K562 (cell line): ENCODE measurements around the gene OR6K2. TPM values are rescaled to one million over a fixed set of nuclear protein-coding genes. Genes with fewer than 3 reads are reported as not detected.

Experiments
- ATAC-seq: fragments of 200-7000 bp; cut with Tn5 transposase; 3 replicates; pipeline ENCODE4 v1.9.1; 2020; ENCODE audit warnings: moderate library complexity
- BruUV-seq: library from RNA; stranded (reverse); fragments of 400-500 nt; replicated peaks from 2 replicates; lab custom pipeline; 2021; lab: Mats Ljungman, UMichigan
- CTCF ChIA-PET: fragments of 300-600 bp; formaldehyde crosslinking; extraction: SDS; loops from one replicate; lab custom pipeline; 2021; ENCODE audit warnings: low intra/inter-chr PET ratio; lab: Yijun Ruan, JAX
- POLR2A ChIA-PET: fragments of 300-600, 350-650 bp; sonication (Branson Sonifier 250); formaldehyde crosslinking; extraction: SDS; loops from one replicate; lab custom pipeline; 2021; ENCODE audit warnings: antibody characterized with exemption, inconsistent platforms; lab: Yijun Ruan, JAX
- DNase-seq, 4 experiments: peaks; one replicate each; pipeline versions ENCODE4 v3.0.0 to v3.0.0-alpha.2; 2011 to 2018; ENCODE audit warnings: low spot score in 3 of 4, mixed read lengths in 3 of 4; ENCODE audit errors: extremely low read depth in 1 of 4
- FAIRE-seq: peaks from 2 replicates; lab custom pipeline; 2011; peaks lifted over from hg19 to GRCh38; lab: Jason Lieb, UNC
- H2AFZ ChIP-seq: 2 replicates; pipeline ENCODE4 v1.6.0; 2011; ENCODE audit warnings: low read depth, low read length, control low read depth, inconsistent platforms
- H3K27ac ChIP-seq: fragments of 200-600 bp; 3 replicates; pipeline ENCODE4 v1.8.0; 2011; ENCODE audit warnings: low read depth, mild to moderate bottlenecking, control low read depth, inconsistent platforms, low read length, moderate library complexity, mixed read lengths; ENCODE audit errors: extremely low read depth
- H3K27me3 ChIP-seq, 2 experiments: fragments of 300-600 bp in 1 of 2; 2 replicates in 1 of 2; 3 replicates in 1 of 2; pipeline versions ENCODE4 v1.6.0 to v1.8.0; 2011; ENCODE audit warnings: inconsistent platforms in 2 of 2, low read length in 2 of 2, mild to moderate bottlenecking in 1 of 2, mixed read lengths in 1 of 2, moderate library complexity in 1 of 2; ENCODE audit not compliant: control insufficient read depth in 2 of 2, insufficient read depth in 2 of 2
- H3K36me3 ChIP-seq: fragments of 300-600 bp; 3 replicates; pipeline ENCODE4 v1.8.0; 2011; ENCODE audit warnings: mild to moderate bottlenecking, low read length, inconsistent platforms; ENCODE audit not compliant: control insufficient read depth, insufficient read depth
- H3K4me1 ChIP-seq, 2 experiments: fragments of 200-600 bp in 1 of 2; replicated peaks in 1 of 2; 2 replicates in 1 of 2; 3 replicates in 1 of 2; pipeline versions ENCODE4 v1.5.1 to v1.8.0; 2011; ENCODE audit warnings: inconsistent platforms in 2 of 2, low read length in 2 of 2, mild to moderate bottlenecking in 1 of 2, mixed read lengths in 1 of 2, moderate library complexity in 1 of 2; ENCODE audit not compliant: control insufficient read depth in 2 of 2, insufficient read depth in 2 of 2
- H3K4me2 ChIP-seq: 2 replicates; pipeline ENCODE4 v1.6.1; 2011; ENCODE audit warnings: low read length, control low read depth, inconsistent platforms, mixed read lengths; ENCODE audit not compliant: insufficient read depth
- H3K4me3 ChIP-seq: fragments of 200-600 bp; sonication (generic), shearing (Covaris generic); 2 replicates; pipeline ENCODE4 v1.5.1; 2016; ENCODE audit warnings: control low read depth, inconsistent platforms
- H3K79me2 ChIP-seq: fragments of 200-600 bp; 3 replicates; pipeline ENCODE4 v1.8.0; 2011; ENCODE audit warnings: low read length, inconsistent platforms; ENCODE audit not compliant: control insufficient read depth, insufficient read depth
- H3K9ac ChIP-seq, 2 experiments: 2 replicates each; pipeline versions ENCODE4 v1.6.0 to v1.6.1; 2011; ENCODE audit warnings: low read depth in 2 of 2, low read length in 2 of 2, control low read depth in 1 of 2, inconsistent platforms in 1 of 2, mild to moderate bottlenecking in 1 of 2, mixed read lengths in 1 of 2; ENCODE audit not compliant: insufficient read depth in 1 of 2
- H3K9me1 ChIP-seq: one replicate; pipeline ENCODE4 v1.6.0; 2011; ENCODE audit warnings: inconsistent platforms, mild to moderate bottlenecking, low read length, moderate library complexity; ENCODE audit not compliant: control insufficient read depth, insufficient read depth
- H3K9me3 ChIP-seq: replicated peaks from 2 replicates; pipeline ENCODE4 v1.5.1; 2011; ENCODE audit warnings: low read depth, low read length, inconsistent platforms; ENCODE audit not compliant: control insufficient read depth, insufficient read depth
- H4K20me1 ChIP-seq: replicated peaks from 2 replicates; pipeline ENCODE4 v1.6.1; 2011; ENCODE audit warnings: low read length, inconsistent platforms, mixed read lengths; ENCODE audit not compliant: control insufficient read depth, insufficient read depth
- CBFA2T2 ChIP-seq: fragments of 450-650 bp; conservative IDR thresholded peaks from 2 replicates; pipeline ENCODE4 v1.6.1; 2017; ENCODE audit warnings: mild to moderate bottlenecking
- CCNT2 ChIP-seq: IDR thresholded peaks from 2 replicates; pipeline ENCODE4 v1.6.1; 2011; ENCODE audit warnings: borderline replicate concordance, low read depth, mild to moderate bottlenecking, moderate library complexity, mixed read lengths, low read length; ENCODE audit not compliant: insufficient read length; ENCODE audit errors: extremely low read depth
- CREBBP ChIP-seq: IDR thresholded peaks from one replicate; pipeline ENCODE4 v1.6.1; 2012; ENCODE audit warnings: low read depth, mild to moderate bottlenecking, control low read depth, inconsistent platforms, low read length
- EP300 ChIP-seq: IDR thresholded peaks from 2 replicates; pipeline ENCODE4 v1.6.1; 2012; ENCODE audit warnings: low read length, improper control_type of control experiment
- FOXM1 ChIP-seq, 2 experiments: fragments of 450-650 bp in 1 of 2; sonication (generic) in 1 of 2; formaldehyde crosslinking in 1 of 2; IDR thresholded peaks; 2 replicates each; pipeline versions ENCODE4 v1.6.1 to v1.9.0; 2017 to 2022; ENCODE audit warnings: low read depth in 2 of 2, mild to moderate bottlenecking in 2 of 2, missing genetic modification reagents in 1 of 2, moderate library complexity in 1 of 2
- HCFC1 ChIP-seq: IDR thresholded peaks from 2 replicates; pipeline ENCODE4 v1.6.1; 2012; ENCODE audit warnings: low read depth, low read length, improper control_type of control experiment
- JUN ChIP-seq, 2 experiments: sonication (generic) in 1 of 2; formaldehyde crosslinking in 1 of 2; IDR thresholded peaks; 2 replicates each; pipeline versions ENCODE4 v1.6.1 to v1.8.0; 2012 to 2022; ENCODE audit warnings: borderline replicate concordance in 2 of 2, mild to moderate bottlenecking in 2 of 2, improper control_type of control experiment in 1 of 2, low read depth in 1 of 2, low read length in 1 of 2, missing genetic modification reagents in 1 of 2
- KLF16 ChIP-seq: IDR thresholded peaks from 2 replicates; pipeline ENCODE4 v1.6.1; 2016; ENCODE audit warnings: antibody characterized with exemption
- LEF1 ChIP-seq: fragments of 450-650 bp; IDR thresholded peaks from 2 replicates; pipeline ENCODE4 v1.6.1; 2016; ENCODE audit warnings: mild to moderate bottlenecking
- MTA2 ChIP-seq: fragments of 450-650 bp; IDR thresholded peaks from 2 replicates; pipeline ENCODE4 v1.6.1; 2016; ENCODE audit warnings: low read depth
- NCOR1 ChIP-seq: fragments of 450-650 bp; IDR thresholded peaks from 2 replicates; pipeline ENCODE4 v1.6.1; 2016; ENCODE audit warnings: mild to moderate bottlenecking, moderate library complexity
- NFE2 ChIP-seq: IDR thresholded peaks from 2 replicates; pipeline ENCODE4 v1.6.1; 2014; ENCODE audit warnings: antibody characterized with exemption, low read depth
- POU5F1 ChIP-seq: fragments of 150-350 bp; IDR thresholded peaks from 2 replicates; pipeline ENCODE4 v1.6.1; 2014; ENCODE audit warnings: borderline replicate concordance, low read length, low read depth, mild to moderate bottlenecking; ENCODE audit not compliant: partially characterized antibody
- SETDB1 ChIP-seq: IDR thresholded peaks from one replicate; pipeline ENCODE4 v1.6.1; 2012; ENCODE audit warnings: low read length, control low read depth, inconsistent platforms
- SMARCC2 ChIP-seq: fragments of 450-650 bp; IDR thresholded peaks from 2 replicates; pipeline ENCODE4 v1.6.1; 2017; ENCODE audit warnings: antibody characterized with exemption, moderate library complexity, mild to moderate bottlenecking, low read depth
- SMARCE1 ChIP-seq: fragments of 450-650 bp; IDR thresholded peaks from 2 replicates; pipeline ENCODE4 v1.7.1; 2016; ENCODE audit warnings: mild to moderate bottlenecking
- STAT5A ChIP-seq: IDR thresholded peaks from 2 replicates; pipeline ENCODE4 v1.6.1; 2012; ENCODE audit warnings: low read length, inconsistent platforms, borderline replicate concordance
- TCF7 ChIP-seq: sonication (generic); IDR thresholded peaks from 2 replicates; pipeline ENCODE4 v1.6.1; 2016; ENCODE audit warnings: antibody characterized with exemption, borderline replicate concordance
- ZKSCAN8 ChIP-seq: fragments of 200-800 bp; sonication (Bioruptor generic); IDR thresholded peaks from 2 replicates; pipeline ENCODE4 v1.6.1; 2016; ENCODE audit warnings: missing genetic modification characterization, missing compliant biosample characterization
- in situ Hi-C: fragments of 300-500 bp; cut with MboI; formaldehyde crosslinking; loops from 4 replicates; pipeline ENCODE4 v1.15.0; 2018; ENCODE audit warnings: inconsistent platforms, mixed read lengths
- intact Hi-C: fragments of 100-400 bp; cut with micrococcal nuclease; formaldehyde crosslinking; loops from 2 replicates; pipeline ENCODE4 v1.14.2; 2022
- polyA plus RNA-seq, 8 experiments: library from polyadenylated mRNA; depleted of rRNA in 4 of 8; stranded (reverse) in 5 of 8; unstranded in 3 of 8; fragments of >200 nt; fragmentation: Nextera tagmentation in 2 of 8; fragmentation: Illumina TruSeq in 1 of 8; extraction: Ambion mirVana in 2 of 8; extraction: Trizol in 1 of 8; gene quantifications; 2 replicates each; pipeline versions ENCODE4 v1.2.1 to v1.2.3, GENCODE V29; 2011 to 2014; ENCODE audit warnings: inconsistent platforms in 1 of 8, missing spikeins in 1 of 8
- total RNA-seq, 7 experiments: library from RNA; depleted of rRNA in 6 of 7; stranded (reverse); fragments of >200 nt in 6 of 7; fragmentation: Illumina TruSeq in 2 of 7; extraction: Trizol in 2 of 7; gene quantifications; 2 replicates each; pipeline versions ENCODE4 v1.2.1 to v1.2.3, GENCODE V29; 2011 to 2021; ENCODE audit warnings: low replicate concordance in 1 of 7
- TF ChIP-seq, protein P1 (sequence below): fragments of 250-450 bp; sonication (Bioruptor Pico); IDR thresholded peaks from 2 replicates; pipeline ENCODE4 v1.4.0; 2020; ENCODE audit warnings: mild to moderate bottlenecking, moderate library complexity
- TF ChIP-seq, protein P2 (sequence below): IDR thresholded peaks from 2 replicates; pipeline ENCODE4 v1.6.1; 2012; ENCODE audit warnings: low read depth, low read length, improper control_type of control experiment, borderline replicate concordance

OR6K2 gene
- total and polyA plus RNA-seq, 9 of the 15 experiments (the other 6 are each of a cell fraction or from before 2014, with no cell fraction given): not detected

DNA sequence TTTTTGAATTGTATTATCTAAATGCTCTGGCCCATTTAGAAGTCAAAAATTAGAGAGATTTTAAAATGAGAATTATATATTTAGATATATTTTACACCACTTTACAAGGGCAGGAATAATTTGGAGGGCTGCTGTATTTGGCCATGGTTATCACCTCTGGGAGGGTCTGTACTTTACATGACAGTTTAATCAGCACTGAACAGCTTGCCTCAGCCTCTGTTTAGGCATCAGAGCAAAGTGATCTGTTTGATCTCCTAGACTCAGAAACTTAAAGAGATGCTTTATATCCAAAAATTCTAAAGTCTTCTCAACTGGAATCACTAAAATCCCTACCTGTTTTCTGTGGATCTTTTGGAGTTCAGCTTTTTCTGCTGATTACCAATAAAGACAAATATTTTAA, 8.5 kb downstream of the OR6K2 start:
- Histone ChIP-seq H3K4me1 (peaks cover 5 to 18% of the 10 kb centered on the region in 2 experiments; a peak in 4 of 5 replicates), H2AFZ (no peak overlapping the region; the same call in 1 of the 2 replicates), H3K4me3 (no peak overlapping the region), H3K9ac (peak overlapping the region in 1 of 2 experiments; percentile 20; a peak in 1 of 4 replicates), H3K79me2 (no peaks in the 10 kb centered on the region), H3K9me1 (no peaks in the 10 kb centered on the region), H3K27ac (peak overlapping the region; percentile 37; the same call in 2 of the 3 replicates), H3K36me3 (no peaks in the 10 kb centered on the region), H3K4me2 (no peak overlapping the region; the same call in 1 of the 2 replicates), H3K9me3 (no peaks in the 10 kb centered on the region), H3K27me3 (no peaks in the 10 kb centered on the region), H4K20me1 (no peaks in the 10 kb centered on the region)
- FAIRE-seq: peak; percentile 92
- ChIA-PET CTCF (no interaction called here), POLR2A (interaction anchor here (0.5 to 0.6 kb wide), 2 partner anchors 26 to 43 kb away, joined by 3 read pairs; no protein-coding TSS in a partner anchor)
- in situ Hi-C loops: no loop called here
- ATAC-seq: peak; percentile 87
- intact Hi-C loops: no loop called here
- no TSS peak for BruUV-seq
- DNase-seq: peak; percentile 54 to 86 (median 64)
- TF ChIP-seq NCOR1 (peak; percentile 64), SMARCC2 (peak; percentile 42; the same call in 1 of the 2 replicates), CBFA2T2 (peak; percentile 66), CCNT2 (peak; percentile 46), ZKSCAN8 (CRISPR knock-in tag) (no peak), KLF16 (peak; percentile 21; the same call in 1 of the 2 replicates), HCFC1 (no peak), EP300 (peak; percentile 87; the same call in 1 of the 2 replicates), JUN (IDR thresholded peaks at IDR 0.05; ENCODE audit: borderline replicate concordance, low read depth, low read length) (no peak), JUN (CRISPR knock-in tag; IDR thresholded peaks at IDR 0.05; ENCODE audit: borderline replicate concordance) (no peak), TCF7 (0 out of 2 replicates have a peak, but pooled peaks have one; percentile 52), LEF1 (peak; percentile 63; the same call in 1 of the 2 replicates), FOXM1 (IDR thresholded peaks at IDR 0.05; ENCODE audit: low read depth) (peak; percentile 32; the same call in 1 of the 2 replicates), FOXM1 (CRISPR knock-in tag; IDR thresholded peaks at IDR 0.05; ENCODE audit: low read depth) (no peak), SETDB1 (no peak), STAT5A (peak; percentile 49; the same call in 1 of the 2 replicates), CREBBP (no peak), NFE2 (0 out of 2 replicates have a peak, but pooled peaks have one; percentile 15), POU5F1 (no peak), SMARCE1 (peak; percentile 72; the same call in 1 of the 2 replicates), MTA2 (peak; percentile 53)
- TF ChIP-seq, protein P1, sequence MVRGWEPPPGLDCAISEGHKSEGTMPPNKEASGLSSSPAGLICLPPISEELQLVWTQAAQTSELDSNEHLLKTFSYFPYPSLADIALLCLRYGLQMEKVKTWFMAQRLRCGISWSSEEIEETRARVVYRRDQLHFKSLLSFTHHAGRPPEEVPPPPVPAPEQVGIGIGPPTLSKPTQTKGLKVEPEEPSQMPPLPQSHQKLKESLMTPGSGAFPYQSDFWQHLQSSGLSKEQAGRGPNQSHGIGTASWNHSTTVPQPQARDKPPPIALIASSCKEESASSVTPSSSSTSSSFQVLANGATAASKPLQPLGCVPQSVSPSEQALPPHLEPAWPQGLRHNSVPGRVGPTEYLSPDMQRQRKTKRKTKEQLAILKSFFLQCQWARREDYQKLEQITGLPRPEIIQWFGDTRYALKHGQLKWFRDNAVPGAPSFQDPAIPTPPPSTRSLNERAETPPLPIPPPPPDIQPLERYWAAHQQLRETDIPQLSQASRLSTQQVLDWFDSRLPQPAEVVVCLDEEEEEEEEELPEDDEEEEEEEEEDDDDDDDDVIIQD: no peak
- TF ChIP-seq, protein P2, sequence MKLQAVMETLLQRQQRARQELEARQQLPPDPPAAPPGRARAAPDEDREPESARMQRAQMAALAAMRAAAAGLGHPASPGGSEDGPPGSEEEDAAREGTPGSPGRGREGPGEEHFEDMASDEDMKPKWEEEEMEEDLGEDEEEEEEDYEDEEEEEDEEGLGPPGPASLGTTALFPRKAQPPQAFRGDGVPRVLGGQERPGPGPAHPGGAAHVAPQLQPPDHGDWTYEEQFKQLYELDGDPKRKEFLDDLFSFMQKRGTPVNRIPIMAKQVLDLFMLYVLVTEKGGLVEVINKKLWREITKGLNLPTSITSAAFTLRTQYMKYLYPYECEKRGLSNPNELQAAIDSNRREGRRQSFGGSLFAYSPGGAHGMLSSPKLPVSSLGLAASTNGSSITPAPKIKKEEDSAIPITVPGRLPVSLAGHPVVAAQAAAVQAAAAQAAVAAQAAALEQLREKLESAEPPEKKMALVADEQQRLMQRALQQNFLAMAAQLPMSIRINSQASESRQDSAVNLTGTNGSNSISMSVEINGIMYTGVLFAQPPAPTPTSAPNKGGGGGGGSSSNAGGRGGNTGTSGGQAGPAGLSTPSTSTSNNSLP: peak; percentile 73
